Measurements from ENCODE around the gene CBX6. TPM values are rescaled to one million over a fixed set of nuclear protein-coding genes. Genes with fewer than 3 reads are reported as not detected.
"Not testable (repeated sequence)": the region's sequence is repeated elsewhere in the genome, so short reads cannot be mapped to it uniquely, and the experiment has no call there.

The CBX6 gene
- total RNA-seq, 1 experiment from 2014 or later, result 119 TPM

- POLR2A ChIA-PET (ENCODE audit: low non-redundant PET), result no interaction called here
Observed at GRCh38 chr22:38906052-38906451, 34.0 kb upstream of the CBX6 start.

GRCh38 chr22:38904052-38904617, 32.1 kb upstream of the CBX6 start:
- H3K27me3 ChIP-seq (replicated peaks; ENCODE audit: insufficient read depth, low read depth, low read length, poor library complexity); BruUV-seq (replicated peaks); intact Hi-C loops (cut with micrococcal nuclease; ENCODE audit: unreplicated experiment); DNase-seq (ENCODE audit: low spot score); H3K4me1 ChIP-seq (ENCODE audit: insufficient read depth, low read length, poor library complexity, severe bottlenecking); CTCF ChIA-PET; H3K4me3 ChIP-seq (ENCODE audit: low read depth, low read length, poor library complexity, severe bottlenecking); H3K36me3 ChIP-seq (ENCODE audit: insufficient read depth, low read length, poor library complexity, severe bottlenecking); H3K27ac ChIP-seq (ENCODE audit: low read depth, low read length, poor library complexity, severe bottlenecking): not testable (repeated sequence)
- peaks cover 19% of the 10 kb centered on the region for H3K9me3 ChIP-seq (ENCODE audit: low read depth, low read length, poor library complexity, severe bottlenecking)
- POLR2A ChIA-PET (ENCODE audit: low non-redundant PET), result interaction anchor here (0.6 kb wide), 1 partner anchor 120 kb away, joined by 8 read pairs; no protein-coding TSS in a partner anchor

More at GRCh38 chr22:38906052-38906451, 34.0 kb upstream of the CBX6 start:
- Histone ChIP-seq H3K9me3 (ENCODE audit: low read depth, low read length, poor library complexity, severe bottlenecking) (peaks cover 19% of the 10 kb centered on the region), H3K27ac (ENCODE audit: low read depth, low read length, poor library complexity, severe bottlenecking) (no peak overlapping the region), H3K27me3 (replicated peaks; ENCODE audit: insufficient read depth, low read depth, low read length, poor library complexity) (no peaks in the 10 kb centered on the region), H3K4me3 (ENCODE audit: low read depth, low read length, poor library complexity, severe bottlenecking) (no peak overlapping the region), H3K36me3 (ENCODE audit: insufficient read depth, low read length, poor library complexity, severe bottlenecking) (no peaks in the 10 kb centered on the region), H3K4me1 (ENCODE audit: insufficient read depth, low read length, poor library complexity, severe bottlenecking) (no peaks in the 10 kb centered on the region)
- CTCF ChIA-PET, result no interaction called here
- no TSS peak for BruUV-seq (replicated peaks)
- intact Hi-C loops (cut with micrococcal nuclease; ENCODE audit: unreplicated experiment), result no loop called here
- DNase-seq (ENCODE audit: low spot score), result no peak
- no peak for TF ChIP-seq EZH2 (IDR thresholded peaks at IDR 0.05; ENCODE audit: borderline replicate concordance, low read depth, low read length, poor library complexity, severe bottlenecking)
- no peak for TF ChIP-seq CTCF (conservative IDR thresholded peaks at IDR 0.05; ENCODE audit: low read depth, low read length)

- BruUV-seq (replicated peaks), result no TSS peak
- Histone ChIP-seq H3K9me3 (ENCODE audit: low read depth, low read length, poor library complexity, severe bottlenecking) (peaks cover 19% of the 10 kb centered on the region), H3K27ac (ENCODE audit: low read depth, low read length, poor library complexity, severe bottlenecking) (no peak overlapping the region), H3K4me3 (ENCODE audit: low read depth, low read length, poor library complexity, severe bottlenecking) (no peak overlapping the region), H3K36me3 (ENCODE audit: insufficient read depth, low read length, poor library complexity, severe bottlenecking) (no peaks in the 10 kb centered on the region), H3K4me1 (ENCODE audit: insufficient read depth, low read length, poor library complexity, severe bottlenecking) (no peaks in the 10 kb centered on the region), H3K27me3 (replicated peaks; ENCODE audit: insufficient read depth, low read depth, low read length, poor library complexity) (no peaks in the 10 kb centered on the region)
- intact Hi-C loops (cut with micrococcal nuclease; ENCODE audit: unreplicated experiment), result no loop called here
- no peak for TF ChIP-seq EZH2 (IDR thresholded peaks at IDR 0.05; ENCODE audit: borderline replicate concordance, low read depth, low read length, poor library complexity, severe bottlenecking)
- TF ChIP-seq CTCF (conservative IDR thresholded peaks at IDR 0.05; ENCODE audit: low read depth, low read length), result no peak
- no peak for DNase-seq (ENCODE audit: low spot score)
- POLR2A ChIA-PET (ENCODE audit: low non-redundant PET), result no interaction called here
- CTCF ChIA-PET, result no interaction called here
Observed at GRCh38 chr22:38901111-38901641, 29.2 kb upstream of the CBX6 start.

- Histone ChIP-seq H3K9me3 (ENCODE audit: low read depth, low read length, poor library complexity, severe bottlenecking) (peaks cover 19% of the 10 kb centered on the region), H3K27ac (ENCODE audit: low read depth, low read length, poor library complexity, severe bottlenecking) (no peak overlapping the region), H3K4me3 (ENCODE audit: low read depth, low read length, poor library complexity, severe bottlenecking) (no peak overlapping the region), H3K27me3 (replicated peaks; ENCODE audit: insufficient read depth, low read depth, low read length, poor library complexity) (no peaks in the 10 kb centered on the region), H3K4me1 (ENCODE audit: insufficient read depth, low read length, poor library complexity, severe bottlenecking) (no peaks in the 10 kb centered on the region), H3K36me3 (ENCODE audit: insufficient read depth, low read length, poor library complexity, severe bottlenecking) (no peaks in the 10 kb centered on the region)
- ChIA-PET POLR2A (ENCODE audit: low non-redundant PET) (no interaction called here), CTCF (no interaction called here)
- no peak for DNase-seq (ENCODE audit: low spot score)
- no TSS peak for BruUV-seq (replicated peaks)
- no peak for TF ChIP-seq EZH2 (IDR thresholded peaks at IDR 0.05; ENCODE audit: borderline replicate concordance, low read depth, low read length, poor library complexity, severe bottlenecking)
- no peak for TF ChIP-seq CTCF (conservative IDR thresholded peaks at IDR 0.05; ENCODE audit: low read depth, low read length)
- intact Hi-C loops (cut with micrococcal nuclease; ENCODE audit: unreplicated experiment), result no loop called here
Observed at GRCh38 chr22:38900677-38901076, 28.7 kb upstream of the CBX6 start.

Data from A673 (cell line).